A673 (cell line): ENCODE results near the gene DOCK4. TPM values are rescaled to one million over a fixed set of nuclear protein-coding genes. Genes with fewer than 3 reads are reported as not detected.

Experiments
- BruUV-seq: library from RNA; stranded (reverse); fragments of 400-500 nt; replicated peaks from 2 replicates; lab custom pipeline; 2021; lab: Mats Ljungman, UMichigan
- CTCF ChIA-PET: fragments of 300-600 bp; sonication (Branson Sonifier 250); formaldehyde crosslinking; loops from one replicate; lab custom pipeline; 2022; ENCODE audit warnings: antibody characterized with exemption; lab: Charles Lee
- POLR2A ChIA-PET: fragments of 300-600 bp; sonication (Branson Sonifier 250); formaldehyde crosslinking; loops from one replicate; lab custom pipeline; 2022; ENCODE audit warnings: antibody characterized with exemption; ENCODE audit not compliant: low non-redundant PET; lab: Charles Lee
- DNase-seq: peaks from one replicate; pipeline ENCODE4 v3.0.0-alpha.2; 2015; ENCODE audit warnings: low spot score
- H3K27ac ChIP-seq: fragments of 200-600 bp; sonication (generic); 2 replicates; pipeline ENCODE4 v1.5.1; 2016; ENCODE audit warnings: mixed run types, low read depth, mild to moderate bottlenecking, mixed read lengths, antibody characterized with exemption, low read length; ENCODE audit not compliant: poor library complexity, severe bottlenecking
- H3K27me3 ChIP-seq: fragments of 200-600 bp; sonication (generic); replicated peaks from 2 replicates; pipeline ENCODE4 v1.6.1; 2017; ENCODE audit warnings: mixed run types, low read depth, mild to moderate bottlenecking, mixed read lengths, antibody characterized with exemption, low read length; ENCODE audit not compliant: insufficient read depth, poor library complexity
- H3K36me3 ChIP-seq: fragments of 200-600 bp; sonication (generic); 2 replicates; pipeline ENCODE4 v1.6.1; 2016; ENCODE audit warnings: mixed run types, mild to moderate bottlenecking, mixed read lengths, antibody characterized with exemption, low read length; ENCODE audit not compliant: insufficient read depth, poor library complexity, severe bottlenecking
- H3K4me1 ChIP-seq: fragments of 200-600 bp; sonication (generic); 2 replicates; pipeline ENCODE4 v1.6.1; 2017; ENCODE audit warnings: mixed run types, mild to moderate bottlenecking, mixed read lengths, antibody characterized with exemption, low read length; ENCODE audit not compliant: insufficient read depth, poor library complexity, severe bottlenecking
- H3K4me3 ChIP-seq: fragments of 200-600 bp; sonication (generic); 2 replicates; pipeline ENCODE4 v1.5.1; 2016; ENCODE audit warnings: low read depth, mixed run types, mild to moderate bottlenecking, mixed read lengths, low read length; ENCODE audit not compliant: poor library complexity, severe bottlenecking
- H3K9me3 ChIP-seq: fragments of 200-600 bp; sonication (generic); 2 replicates; pipeline ENCODE4 v1.6.1; 2016; ENCODE audit warnings: mixed run types, low read depth, mild to moderate bottlenecking, mixed read lengths, antibody characterized with exemption, low read length; ENCODE audit not compliant: poor library complexity, severe bottlenecking
- EZH2 ChIP-seq: fragments of 200-600 bp; sonication (generic); IDR thresholded peaks from 2 replicates; pipeline ENCODE4 v1.6.1; 2017; ENCODE audit warnings: borderline replicate concordance, low read depth, mild to moderate bottlenecking, mixed read lengths, antibody characterized with exemption, low read length; ENCODE audit not compliant: poor library complexity, severe bottlenecking
- intact Hi-C: fragments of 100-400 bp; cut with micrococcal nuclease; formaldehyde crosslinking; loops from one replicate; pipeline ENCODE4 v1.10.0; 2022; ENCODE audit not compliant: unreplicated experiment
- total RNA-seq: library from RNA; stranded (reverse); gene quantifications from 2 replicates; pipeline ENCODE4 v1.2.3, GENCODE V29; 2021
- TF ChIP-seq, protein P1 (sequence below): fragments of 300-800, 200-600 bp; sonication (generic); conservative IDR thresholded peaks from 2 replicates; pipeline ENCODE4 v1.5.1; 2017; ENCODE audit warnings: low read depth, mild to moderate bottlenecking, antibody characterized with exemption, low read length, moderate library complexity, mixed read lengths

Gene DOCK4
- total RNA-seq, 1 experiment from 2014 or later = 28.5 TPM

DNA sequence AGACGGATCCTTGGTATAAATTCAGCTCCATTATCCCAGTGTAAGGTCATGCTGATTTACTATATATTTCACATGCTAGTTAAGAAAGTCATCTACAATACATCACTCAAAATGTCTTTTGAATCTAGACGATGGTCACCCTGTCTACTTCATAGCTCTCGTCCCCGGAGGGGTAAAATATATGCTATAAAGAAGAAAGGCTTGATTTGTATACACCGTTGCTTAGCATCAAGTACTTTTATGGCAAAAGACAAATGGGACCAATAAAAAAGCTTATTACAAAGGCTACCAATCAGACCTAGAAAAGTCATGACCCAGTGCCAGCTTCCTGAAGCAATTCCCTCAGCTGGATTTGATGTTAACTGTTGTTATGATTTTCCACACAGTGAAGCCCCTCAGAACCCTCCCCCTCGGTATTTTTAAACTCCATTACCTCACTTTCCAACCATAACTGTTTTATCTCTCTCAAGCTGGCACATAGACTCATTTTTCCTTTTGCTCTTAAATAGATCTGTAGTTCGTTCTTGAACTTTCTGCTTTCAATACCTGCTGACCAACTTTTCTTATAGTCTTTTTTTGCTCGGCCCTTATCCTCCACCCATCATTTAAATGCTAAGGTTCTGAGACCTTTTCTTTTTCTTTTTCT, 104.9 kb downstream of the DOCK4 start:
- no peak overlapping the region for H3K27ac ChIP-seq
- H3K4me1 ChIP-seq = peaks cover 12% of the 10 kb centered on the region
- TF ChIP-seq, protein P1, sequence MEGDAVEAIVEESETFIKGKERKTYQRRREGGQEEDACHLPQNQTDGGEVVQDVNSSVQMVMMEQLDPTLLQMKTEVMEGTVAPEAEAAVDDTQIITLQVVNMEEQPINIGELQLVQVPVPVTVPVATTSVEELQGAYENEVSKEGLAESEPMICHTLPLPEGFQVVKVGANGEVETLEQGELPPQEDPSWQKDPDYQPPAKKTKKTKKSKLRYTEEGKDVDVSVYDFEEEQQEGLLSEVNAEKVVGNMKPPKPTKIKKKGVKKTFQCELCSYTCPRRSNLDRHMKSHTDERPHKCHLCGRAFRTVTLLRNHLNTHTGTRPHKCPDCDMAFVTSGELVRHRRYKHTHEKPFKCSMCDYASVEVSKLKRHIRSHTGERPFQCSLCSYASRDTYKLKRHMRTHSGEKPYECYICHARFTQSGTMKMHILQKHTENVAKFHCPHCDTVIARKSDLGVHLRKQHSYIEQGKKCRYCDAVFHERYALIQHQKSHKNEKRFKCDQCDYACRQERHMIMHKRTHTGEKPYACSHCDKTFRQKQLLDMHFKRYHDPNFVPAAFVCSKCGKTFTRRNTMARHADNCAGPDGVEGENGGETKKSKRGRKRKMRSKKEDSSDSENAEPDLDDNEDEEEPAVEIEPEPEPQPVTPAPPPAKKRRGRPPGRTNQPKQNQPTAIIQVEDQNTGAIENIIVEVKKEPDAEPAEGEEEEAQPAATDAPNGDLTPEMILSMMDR = no peak
- TF ChIP-seq EZH2 = no peak
- ChIA-PET CTCF (no interaction called here), POLR2A (no interaction called here)
- intact Hi-C loops = no loop called here
- no peaks in the 10 kb centered on the region for H3K36me3 ChIP-seq
- no peaks in the 10 kb centered on the region for H3K27me3 ChIP-seq
- BruUV-seq = no TSS peak
- no peaks in the 10 kb centered on the region for H3K9me3 ChIP-seq
- H3K4me3 ChIP-seq = no peak overlapping the region
- peak; percentile 21 for DNase-seq

DNA sequence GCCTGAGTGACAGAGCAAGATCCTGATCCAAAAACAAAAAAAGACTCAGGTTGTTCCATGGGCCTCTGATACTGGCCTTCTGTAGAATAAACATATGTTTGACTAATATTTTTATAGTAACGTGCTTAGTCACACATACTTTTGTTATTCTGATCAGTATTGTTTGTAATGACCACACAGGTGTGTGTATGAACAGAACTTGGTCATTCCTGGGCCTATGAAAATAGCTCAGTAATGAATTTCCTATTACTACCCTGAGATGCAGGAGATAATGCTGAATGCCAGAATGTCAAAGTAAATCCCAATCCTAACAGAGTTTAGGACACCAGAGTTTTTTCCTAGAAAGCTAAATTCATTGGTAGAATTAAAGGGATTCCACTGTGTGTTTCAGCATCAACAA, 108.7 kb downstream of the DOCK4 start:
- ChIA-PET CTCF (no interaction called here), POLR2A (no interaction called here)
- Histone ChIP-seq H3K36me3 (no peaks in the 10 kb centered on the region), H3K9me3 (no peaks in the 10 kb centered on the region), H3K27ac (no peak overlapping the region), H3K4me1 (no peaks in the 10 kb centered on the region), H3K27me3 (no peaks in the 10 kb centered on the region), H3K4me3 (no peak overlapping the region)
- DNase-seq = no peak
- intact Hi-C loops = no loop called here
- TF ChIP-seq EZH2 = no peak
- TF ChIP-seq, protein P1 = no peak
- no TSS peak for BruUV-seq

DNA sequence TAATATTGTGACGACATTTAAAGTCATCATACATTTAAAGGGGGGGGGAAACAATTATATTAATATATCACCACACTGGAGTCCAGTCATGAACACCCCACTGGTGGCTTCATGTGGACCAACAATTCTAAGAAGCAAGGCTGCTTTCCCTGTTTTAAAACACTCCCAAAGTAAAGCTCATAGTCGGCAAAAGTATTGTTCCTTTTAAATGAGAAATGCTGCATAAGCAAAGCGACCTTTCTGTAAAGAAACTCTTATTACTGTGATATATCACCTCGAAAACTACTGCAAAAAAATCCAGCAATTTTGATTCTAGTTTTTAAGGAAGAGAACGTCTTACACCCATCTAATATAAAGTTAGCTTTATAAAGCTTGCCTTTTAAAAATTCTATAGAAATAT, 112.8 kb downstream of the DOCK4 start:
- no peak for TF ChIP-seq EZH2
- POLR2A ChIA-PET = no interaction called here
- CTCF ChIA-PET = no interaction called here
- DNase-seq = no peak
- Histone ChIP-seq H3K36me3 (no peaks in the 10 kb centered on the region), H3K27ac (no peak overlapping the region), H3K9me3 (no peaks in the 10 kb centered on the region), H3K27me3 (no peaks in the 10 kb centered on the region), H3K4me1 (peaks cover 5% of the 10 kb centered on the region), H3K4me3 (no peak overlapping the region)
- no TSS peak for BruUV-seq
- intact Hi-C loops = no loop called here
